ENCODE data around the gene EIPR1.

- TF ChIP-seq POLR2AphosphoS5 (IDR thresholded peaks at IDR 0.05; ENCODE audit: low read depth, low read length) (no peak), POLR2A (IDR thresholded peaks at IDR 0.05; ENCODE audit: low read depth, low read length) (no peak), TAF1 (IDR thresholded peaks at IDR 0.05; ENCODE audit: borderline replicate concordance, low read depth, low read length) (no peak)
Measured at GRCh38 chr2:3208179-3208578, 169.4 kb downstream of the EIPR1 start.
